Ecto neural progenitor cell (in vitro differentiated cells): ENCODE data around the gene RAB6B.

Experiments
- DNase-seq: peaks from one replicate; pipeline ENCODE4 v3.0.0-alpha.2; 2018; ENCODE audit warnings: low spot score

The RAB6B gene

DNA sequence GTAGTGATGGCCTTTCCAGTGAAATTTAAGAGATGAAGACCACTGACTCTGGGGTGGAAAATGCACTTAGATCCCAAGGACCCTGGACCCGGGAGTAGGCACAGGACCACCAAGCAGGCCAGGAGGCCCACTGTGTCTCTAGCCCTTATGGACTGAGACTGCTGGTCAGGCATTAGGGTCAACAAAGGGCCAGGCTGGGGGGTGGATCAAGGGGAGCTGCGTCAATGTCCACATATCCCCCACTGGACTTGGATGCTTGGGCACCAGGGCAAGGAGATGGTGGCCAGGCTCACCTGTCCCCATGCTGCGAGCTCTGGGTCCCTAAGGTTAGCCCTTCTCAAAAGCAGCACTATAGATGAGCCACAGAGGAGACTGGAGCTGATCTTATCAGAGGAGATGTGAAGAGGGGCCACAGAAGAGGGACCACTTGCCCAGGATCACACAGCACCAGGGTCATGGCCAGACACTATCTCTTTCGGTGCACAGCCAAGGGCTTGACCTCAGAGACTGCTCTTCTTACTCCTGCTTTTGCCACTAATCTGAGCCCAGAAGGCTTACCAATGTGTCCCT lies 14.7 kb downstream of the RAB6B start:
- DNase-seq, result no peak

DNA sequence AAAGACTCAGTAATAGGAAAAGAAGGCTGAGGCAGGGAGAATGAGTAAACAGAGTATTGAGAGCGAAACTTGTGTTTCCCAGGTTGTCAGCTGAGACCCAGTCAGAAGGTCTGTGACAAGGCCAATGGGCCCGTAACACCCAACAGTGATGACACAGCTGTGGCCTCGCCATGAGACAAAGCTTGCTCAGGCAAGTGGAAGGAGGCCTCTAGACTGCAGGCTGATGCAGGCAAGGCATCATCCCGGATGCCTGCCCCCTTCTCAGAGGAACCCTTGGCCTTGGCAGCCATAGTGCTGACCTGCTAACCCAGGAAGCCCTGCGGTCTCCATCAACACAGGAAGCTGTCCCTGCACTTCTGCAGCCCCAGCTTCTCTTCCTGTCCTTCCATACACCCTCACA lies 15.4 kb downstream of the RAB6B start:
- no peak for DNase-seq

DNA sequence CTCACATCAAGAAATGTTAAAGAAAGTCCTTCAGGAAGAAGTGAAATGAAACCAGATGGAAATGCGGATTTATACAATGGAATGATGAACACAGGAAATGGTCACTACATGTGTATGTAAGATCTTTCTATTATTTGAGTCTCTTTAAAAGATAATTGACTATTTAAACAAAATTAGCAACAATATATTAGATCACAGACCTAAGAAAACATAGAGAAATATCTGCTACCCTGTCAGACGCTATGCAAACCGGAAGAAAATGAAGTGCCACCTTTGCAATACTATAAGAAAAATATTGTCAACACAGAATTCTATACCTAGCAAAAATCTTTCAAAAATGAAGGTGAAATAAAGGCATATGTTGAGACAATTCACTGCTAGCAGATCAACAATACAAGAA lies 17.2 kb downstream of the RAB6B start:
- no peak for DNase-seq

DNA sequence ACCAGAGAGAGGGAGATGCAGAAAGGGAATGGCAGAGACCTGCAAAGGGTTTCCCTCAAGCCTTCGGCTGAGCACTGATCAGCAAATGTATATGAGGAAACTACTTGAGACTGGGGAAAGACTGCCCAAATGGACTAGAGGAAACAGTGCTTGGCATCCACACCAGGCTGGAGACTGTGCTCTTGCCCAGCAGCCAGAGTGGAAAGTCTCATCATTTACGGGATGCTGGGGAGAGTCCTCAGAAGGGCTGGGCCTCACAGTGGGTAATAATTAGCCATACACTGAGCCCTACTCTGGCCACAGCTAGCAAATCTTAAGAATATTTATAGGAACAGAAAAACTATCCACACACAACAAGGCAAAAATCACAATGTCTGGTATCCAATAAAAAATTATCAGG lies 18.5 kb downstream of the RAB6B start:
- DNase-seq, result no peak

DNA sequence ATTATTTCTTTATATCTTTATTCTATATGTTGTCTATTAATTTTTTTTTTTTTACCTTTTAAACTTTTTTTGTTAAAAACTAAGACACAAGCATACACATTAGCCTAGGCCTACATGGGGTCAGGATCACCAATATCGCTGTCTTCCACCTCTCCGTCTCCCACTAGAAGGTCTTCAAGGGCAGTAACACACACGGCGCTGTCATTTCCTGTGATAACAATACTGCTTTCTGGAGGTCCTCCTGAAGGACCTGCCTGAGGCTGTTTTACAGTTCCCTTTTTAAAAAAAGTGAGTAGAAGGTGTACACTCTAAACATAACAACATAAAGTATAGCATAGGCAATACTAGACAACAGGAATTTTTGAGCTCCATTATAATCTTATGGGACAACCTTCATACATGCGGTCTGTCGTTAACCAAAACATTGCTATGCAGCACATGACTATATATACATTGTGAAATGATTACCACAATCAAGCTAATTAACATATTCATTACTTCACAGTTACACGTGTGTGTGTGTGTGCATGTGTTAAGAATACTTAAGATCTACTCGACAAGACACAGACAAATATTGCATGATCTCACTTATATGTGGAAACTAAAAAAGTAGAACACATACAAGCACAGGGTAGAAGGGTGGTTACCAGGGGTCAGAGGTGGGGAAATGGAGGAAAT lies 20.8 kb downstream of the RAB6B start:
- DNase-seq, result no peak

DNA sequence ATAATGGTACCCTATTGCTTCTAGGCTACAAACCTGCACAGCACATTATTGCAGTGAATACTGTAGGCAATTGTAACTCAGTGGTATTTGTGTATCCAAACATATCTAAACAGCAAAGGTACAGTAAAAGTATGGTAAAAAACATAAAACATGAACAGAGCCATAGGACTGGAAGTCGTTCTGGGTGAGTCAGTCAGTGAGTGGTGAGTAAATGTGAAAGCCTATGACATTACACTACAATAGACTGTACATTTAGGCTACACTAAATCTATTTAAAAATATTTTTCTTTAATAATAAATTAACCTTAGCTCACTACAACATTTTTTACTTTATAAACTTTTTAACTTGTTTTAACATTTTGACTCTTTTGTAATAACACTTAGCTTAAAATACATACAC lies 21.3 kb downstream of the RAB6B start:
- no peak for DNase-seq

DNA sequence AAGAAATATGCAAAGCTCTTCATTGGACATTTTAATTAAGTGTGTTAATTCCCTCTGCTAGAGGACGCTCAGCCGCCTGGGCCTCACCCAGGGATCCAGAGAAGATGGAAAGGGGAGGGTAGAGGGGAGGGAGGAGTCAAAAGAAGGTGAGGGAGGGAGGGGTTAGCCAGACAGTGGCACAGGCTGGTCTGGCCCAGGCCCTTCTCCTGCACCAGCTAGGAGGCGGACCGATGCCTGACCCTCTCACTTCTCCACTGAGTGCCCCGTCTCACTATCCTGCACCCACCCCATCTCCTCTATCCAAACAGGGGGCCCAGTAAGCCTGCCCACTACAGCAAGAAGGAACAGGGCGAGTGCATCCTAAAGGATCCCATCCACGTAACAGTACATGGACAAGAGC lies 22.9 kb downstream of the RAB6B start:
- no peak for DNase-seq

DNA sequence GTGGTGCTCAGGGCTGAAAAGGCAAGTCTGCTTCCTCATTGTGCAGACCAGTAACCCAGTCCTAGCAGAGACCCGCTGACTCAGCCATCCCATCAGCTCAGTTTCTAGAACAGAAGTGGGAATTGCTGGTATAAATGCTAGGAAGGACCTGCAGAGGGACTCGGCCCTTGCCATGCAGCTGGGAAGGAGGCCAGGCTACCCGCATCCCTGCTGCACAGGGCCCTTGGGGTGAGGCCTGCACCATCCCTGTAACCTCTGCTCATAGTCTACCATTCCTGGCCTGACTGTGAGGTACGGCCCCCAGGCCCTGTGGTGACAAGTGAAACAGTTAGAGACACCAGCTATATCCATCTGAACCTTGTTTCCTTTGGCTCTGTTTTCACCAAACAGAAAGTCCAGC lies 23.5 kb downstream of the RAB6B start:
- DNase-seq, result no peak

DNA sequence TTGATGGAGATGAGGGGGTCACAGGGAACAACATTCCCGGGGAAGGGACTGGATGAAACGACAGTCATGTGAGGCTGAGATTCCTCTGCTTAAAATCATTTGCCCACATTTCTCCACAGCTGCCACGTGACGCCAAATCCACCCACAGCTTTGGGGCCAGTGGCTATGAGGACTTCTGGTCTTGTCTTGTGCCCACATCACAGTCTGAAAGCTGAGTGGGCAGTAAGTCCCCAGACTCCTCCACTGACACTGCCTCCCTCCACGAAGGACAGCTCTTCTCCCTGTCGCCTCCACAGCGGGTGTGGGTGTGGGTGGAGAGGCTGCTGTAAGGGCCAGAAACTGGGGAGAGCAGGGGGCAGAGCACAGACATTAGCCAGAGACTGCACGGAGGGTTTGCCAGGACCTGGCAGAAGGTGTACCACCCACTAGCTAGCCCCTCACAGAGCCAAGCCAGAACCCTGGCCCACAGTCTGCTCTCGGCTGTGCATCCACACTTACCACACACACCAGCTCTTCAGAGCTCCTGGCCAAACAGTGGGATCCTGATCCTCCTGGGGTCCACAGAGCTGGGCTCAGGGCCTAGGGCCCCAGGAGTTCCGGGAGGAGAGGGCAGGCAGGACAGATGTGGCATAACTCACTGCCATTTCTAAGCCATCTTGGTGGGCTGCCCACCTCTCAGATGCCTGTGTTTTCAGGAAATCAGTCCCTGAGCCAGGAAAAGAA lies 24.2 kb downstream of the RAB6B start:
- DNase-seq, result no peak

DNA sequence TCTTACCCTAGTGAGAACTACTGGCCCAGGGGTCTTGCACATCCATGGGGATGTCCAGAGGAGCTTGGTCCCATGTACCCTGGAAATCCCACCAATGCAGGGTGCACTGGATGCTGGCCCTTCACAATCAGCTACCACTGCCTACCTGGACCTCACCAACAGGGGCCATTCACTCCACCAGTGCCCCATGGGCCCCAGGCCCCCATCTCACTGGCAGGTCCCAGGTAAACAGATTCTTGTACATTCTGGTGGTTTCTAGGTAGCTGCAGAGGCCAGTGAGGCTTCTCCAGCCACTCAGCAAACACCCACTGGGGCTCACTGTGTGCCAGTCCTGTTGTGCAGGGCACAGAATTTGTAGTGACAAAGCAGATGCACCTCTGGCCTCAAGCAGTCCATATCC lies 24.9 kb downstream of the RAB6B start:
- DNase-seq, result no peak

DNA sequence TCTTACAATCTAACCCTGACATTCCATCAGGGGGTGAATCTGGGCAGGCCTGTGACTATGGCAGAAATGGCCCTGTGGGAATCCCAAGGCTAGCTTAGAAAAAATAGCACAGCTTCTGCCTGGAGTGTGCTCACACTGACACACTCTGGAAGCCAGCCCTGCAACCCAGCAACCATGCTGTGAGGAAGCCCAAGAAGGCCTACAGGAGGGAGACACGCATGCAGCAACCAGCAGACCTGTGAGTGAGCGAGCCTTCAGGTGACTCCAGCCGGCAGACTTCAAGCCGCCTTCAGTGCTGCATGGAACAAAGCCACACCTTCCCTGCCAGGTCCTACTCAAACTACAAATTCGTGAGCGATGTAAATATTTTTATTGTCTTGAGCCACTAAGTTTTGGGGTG lies 26.1 kb downstream of the RAB6B start:
- DNase-seq, result no peak

DNA sequence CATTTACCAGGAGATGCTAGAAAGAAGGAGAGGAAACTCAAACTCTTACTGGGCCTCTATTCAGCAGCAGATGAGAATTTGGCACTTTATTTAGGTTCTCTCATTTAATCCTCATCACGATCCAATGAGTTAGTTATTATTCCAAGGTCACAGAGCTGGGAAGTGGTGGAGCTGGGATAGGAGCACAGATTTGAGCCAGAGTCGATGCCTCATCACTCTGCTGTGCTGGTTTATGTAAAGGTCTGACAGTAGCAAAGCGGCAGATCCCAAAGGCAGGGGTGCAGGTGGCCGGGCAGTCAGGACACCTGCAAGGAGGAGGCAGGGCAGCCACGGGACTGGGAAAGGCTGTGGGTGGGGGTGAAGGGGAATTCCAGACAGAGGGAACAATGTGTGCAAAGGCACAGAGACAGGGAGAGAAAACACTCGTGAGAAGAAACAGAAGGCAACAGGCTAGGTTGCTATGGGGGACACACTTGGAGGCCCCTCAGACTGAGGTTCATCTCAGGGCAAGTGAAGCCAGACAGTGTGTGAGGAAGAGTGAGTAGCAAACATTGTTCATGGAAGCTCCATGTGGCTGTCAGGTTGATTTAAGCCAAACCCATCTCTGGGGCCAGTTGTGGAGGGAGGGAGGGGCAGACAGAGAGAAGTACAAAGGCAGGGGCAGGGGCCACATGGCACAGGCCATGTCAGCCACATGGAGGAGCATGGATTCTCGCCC lies 26.8 kb downstream of the RAB6B start:
- DNase-seq, result no peak

DNA sequence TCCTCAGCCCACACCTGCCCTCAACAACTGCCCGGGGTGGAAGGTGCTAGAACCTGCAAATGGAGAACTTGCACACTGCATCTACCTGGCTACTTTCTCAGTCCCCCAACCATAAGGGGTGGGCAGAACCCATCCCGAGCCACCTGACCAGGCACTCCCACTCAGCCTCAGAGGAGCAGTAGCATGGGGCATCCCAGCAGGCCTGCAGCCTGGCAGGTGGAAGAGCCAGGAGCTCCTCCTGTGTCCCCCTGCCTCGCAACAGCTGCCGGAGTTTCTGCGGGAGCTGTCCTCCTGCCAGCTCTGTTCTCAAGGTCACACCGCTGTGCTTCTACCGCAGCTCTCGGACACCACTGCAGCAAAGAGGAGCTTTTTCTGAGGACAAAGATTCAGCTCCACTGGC lies 27.5 kb downstream of the RAB6B start:
- DNase-seq, result no peak

DNA sequence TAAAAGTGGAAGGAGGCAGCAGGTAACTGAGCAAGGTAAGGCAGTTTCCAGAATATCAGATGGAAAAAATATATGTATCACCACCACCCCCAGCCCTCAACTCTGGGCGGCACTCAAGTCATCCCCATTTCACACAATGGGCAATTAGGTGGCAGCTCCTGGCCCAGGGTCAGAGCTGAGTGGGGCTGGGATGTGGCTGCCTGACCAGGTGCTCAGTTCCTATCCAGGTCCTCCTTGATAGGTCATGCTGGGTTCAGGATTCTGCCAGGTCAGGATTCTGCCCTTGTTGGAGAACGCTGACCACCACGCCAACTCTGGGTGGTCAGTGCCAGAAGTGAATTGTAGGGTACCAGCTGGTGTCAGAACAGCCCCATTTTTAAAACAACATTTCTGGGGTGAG lies 29.5 kb downstream of the RAB6B start:
- no peak for DNase-seq

DNA sequence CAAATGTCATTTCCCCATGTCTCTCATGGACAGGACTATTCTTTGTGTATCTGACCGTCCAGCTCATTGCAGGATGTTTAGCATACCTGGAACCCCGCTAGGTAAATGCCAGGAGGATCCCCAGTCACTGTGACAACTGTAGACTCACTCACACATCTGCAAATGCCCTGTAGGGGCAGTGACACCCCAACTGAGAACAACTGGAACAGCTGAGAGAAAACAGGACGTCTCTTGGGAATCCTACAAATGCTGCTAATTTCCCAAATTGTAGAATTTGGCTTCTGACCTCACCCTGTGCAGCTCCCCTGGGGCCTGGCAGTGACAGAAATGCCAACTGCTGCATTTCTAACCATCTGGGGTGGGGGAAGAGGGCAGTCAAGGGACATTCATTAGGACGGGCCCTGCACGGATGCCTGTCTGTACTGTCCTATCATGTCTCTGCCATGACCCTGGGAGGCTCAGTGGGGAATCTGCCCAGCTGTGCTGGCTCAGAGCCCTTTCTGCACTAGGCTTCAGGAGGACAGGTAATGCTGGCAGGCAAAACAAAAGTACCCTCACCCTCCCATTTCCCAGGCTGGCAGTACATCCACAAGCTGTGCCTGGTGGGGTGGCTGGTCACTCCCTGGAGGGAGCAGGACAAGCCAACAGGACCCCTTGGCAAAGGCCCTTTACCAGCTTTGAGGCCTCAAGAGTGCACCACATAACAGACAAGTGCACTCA lies 30.4 kb downstream of the RAB6B start:
- no peak for DNase-seq

DNA sequence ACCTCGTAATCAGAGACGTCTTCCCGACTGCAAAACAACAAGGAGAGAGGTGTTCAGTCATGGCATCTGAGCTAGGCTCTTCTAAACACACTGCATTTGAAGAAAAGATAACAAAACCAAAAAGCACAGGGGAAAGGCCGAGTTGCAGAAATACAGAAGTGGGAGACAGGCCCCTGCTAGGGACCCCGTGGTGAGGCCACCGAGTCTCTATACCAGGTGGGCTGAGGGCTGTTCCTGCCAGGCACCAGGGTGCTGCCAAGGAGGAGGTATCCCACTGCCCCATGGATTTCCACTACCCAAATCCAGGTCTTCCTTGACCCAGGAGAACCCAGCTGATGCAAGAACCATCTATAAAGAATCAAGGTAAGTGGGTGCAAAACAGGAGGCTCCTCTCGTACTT lies 31.1 kb downstream of the RAB6B start:
- DNase-seq, result no peak

DNA sequence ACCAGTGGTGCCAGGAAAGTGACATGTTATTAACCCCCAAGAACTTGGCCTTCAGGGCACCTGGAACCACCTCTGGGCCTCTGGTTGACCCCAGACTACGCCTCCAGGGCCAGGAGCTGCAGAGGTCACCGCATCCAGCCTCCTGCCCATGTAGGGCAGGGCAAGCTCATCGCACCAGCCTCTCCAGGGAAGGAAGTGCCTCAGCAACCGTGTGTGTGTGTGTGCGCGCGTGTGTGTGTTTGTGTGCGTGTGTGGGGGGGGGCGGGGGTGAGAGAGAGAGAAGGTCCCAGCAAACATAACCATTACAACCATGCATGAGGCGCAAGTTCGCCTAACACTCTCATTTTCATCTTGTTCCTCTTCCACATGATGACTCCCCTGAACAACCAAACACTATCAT lies 31.8 kb downstream of the RAB6B start:
- DNase-seq, result no peak

DNA sequence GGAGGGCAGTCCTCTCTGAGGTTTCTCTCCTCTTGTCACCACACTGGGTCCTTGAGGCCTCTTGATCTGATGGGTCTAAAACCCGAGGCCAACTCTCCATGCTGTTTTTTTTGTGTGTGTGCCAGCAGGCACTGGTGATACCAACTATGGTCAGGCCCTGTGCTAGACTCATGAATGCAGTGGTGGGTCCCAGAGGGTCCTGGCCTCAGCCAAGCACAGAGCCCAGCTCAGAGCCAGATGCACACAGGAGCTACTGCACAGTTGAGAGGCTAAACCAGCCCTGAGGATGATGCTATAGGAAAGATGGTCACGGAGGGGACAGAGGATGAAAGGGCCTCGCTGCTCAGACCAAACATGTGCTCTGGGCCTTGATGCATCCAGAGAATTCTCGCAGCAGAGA lies 33.5 kb downstream of the RAB6B start:
- DNase-seq, result no peak

DNA sequence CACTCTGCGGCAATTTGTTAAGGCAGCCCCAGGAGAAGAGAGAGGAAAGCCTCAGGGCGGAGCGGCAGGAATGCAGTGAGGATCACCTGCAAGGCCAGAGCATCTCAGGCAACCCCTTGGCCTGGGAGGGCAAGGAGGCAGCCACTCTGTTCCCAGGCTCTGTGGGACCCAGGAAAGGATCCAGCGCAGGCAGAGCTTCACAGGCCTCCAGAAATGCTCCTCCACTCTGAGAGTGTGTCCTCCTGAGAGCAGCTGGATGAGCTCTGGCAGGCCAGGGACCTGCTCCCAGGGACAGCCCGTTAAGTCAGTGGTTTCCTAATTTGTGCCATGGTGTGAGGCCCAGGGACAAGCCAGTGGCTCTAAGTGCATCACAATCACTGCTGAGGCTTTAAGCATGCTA lies 35.2 kb downstream of the RAB6B start:
- no peak for DNase-seq

DNA sequence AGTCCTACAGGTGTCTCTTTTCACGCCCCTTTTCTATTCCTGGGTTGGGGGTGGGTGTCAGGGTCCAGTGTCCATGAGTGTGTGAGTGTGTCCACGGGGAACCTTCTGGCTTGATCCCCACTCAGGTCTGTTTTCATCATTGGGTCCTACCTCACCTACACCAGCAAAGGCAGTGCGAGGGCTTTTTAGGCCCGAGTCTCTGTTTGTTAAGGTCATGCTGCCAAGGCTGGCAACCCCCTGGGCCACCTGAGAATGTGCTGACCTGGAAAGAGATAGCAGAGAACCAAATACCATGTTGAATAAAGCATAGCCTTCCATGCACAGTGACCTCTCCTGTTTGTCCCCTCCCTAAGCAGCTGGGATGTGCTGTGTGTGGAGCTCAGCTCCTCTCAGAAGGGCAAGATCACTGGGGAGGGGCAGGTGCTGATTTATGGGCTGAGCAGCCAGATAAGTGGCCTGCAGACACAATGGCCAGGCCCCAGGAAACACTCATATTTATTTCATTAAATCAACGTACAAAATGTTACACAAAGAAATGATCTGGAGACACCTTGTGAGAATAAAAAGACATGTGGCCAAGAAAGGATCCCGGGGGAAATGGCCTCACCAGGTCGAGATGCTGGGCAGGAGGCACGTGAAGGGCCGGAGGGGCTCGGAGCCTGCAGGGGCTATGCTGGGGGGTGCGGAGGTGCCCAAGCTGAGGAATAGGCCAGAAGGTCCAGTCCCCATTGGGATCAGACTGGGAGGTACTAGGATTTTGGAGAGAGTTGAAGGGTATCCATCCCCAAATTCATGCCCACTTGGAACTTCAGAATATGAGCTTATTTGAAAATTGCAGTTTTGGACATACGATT lies 36.1 kb downstream of the RAB6B start:
- DNase-seq, result no peak

DNA sequence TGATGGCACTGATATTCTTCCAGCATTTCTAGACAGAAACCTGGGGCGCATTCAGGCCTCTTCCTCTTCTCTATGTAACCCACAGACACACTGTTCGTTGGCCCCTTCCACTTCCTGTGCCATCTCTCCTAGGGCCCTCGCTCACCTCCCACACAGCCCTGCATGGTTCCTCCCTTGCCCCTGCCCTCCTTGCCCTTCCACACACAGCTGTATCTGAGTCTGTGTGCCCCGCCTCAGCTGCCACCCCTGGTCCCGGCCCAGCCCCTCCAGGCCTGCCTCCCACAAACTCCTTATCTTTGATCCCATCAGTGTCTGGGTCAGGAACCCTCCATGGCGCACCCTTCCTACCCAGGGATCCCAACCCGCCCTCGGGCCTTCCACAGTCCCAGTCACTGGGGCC lies 37.9 kb downstream of the RAB6B start:
- DNase-seq, result no peak

DNA sequence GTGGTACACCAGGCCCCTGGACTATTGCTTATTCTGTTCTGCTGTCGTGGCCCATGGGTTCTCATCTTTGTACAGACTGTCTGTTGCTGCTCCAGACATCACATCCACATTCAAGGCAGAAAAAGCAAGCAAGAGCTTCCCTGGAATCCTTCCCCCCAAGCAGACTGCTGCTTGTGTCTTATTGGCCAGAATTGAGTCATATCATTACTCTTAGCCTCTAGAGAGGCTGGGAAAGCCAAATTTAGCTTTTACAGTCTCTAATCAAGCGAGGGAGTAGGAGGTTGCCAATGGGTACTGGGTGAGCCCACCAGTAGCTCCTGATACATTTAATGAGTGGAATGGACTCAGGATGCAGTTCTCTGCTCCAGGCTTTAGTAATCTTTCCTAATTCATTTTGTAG lies 39.4 kb downstream of the RAB6B start:
- DNase-seq, result no peak
